Measurements from ENCODE around the gene NFAT5.
"Not testable (repeated sequence)": the region's sequence is repeated elsewhere in the genome, so short reads cannot be mapped to it uniquely, and the experiment has no call there.

NFAT5 gene

GRCh38 chr16:69554495-69554894 is 11.3 kb upstream of the NFAT5 start:
- TF ChIP-seq CTCF (IDR thresholded peaks at IDR 0.05; ENCODE audit: borderline replicate concordance, control extremely low read depth, extremely low read depth, insufficient read depth, missing control alignments): no peak
- DNase-seq (ENCODE audit: low spot score): no peak
- in situ Hi-C loops (cut with MboI; ENCODE audit: low sequenced_read_pairs, unreplicated experiment): no loop called here

- TF ChIP-seq CTCF (IDR thresholded peaks at IDR 0.05; ENCODE audit: borderline replicate concordance, control extremely low read depth, extremely low read depth, insufficient read depth, missing control alignments): no peak
Observed at GRCh38 chr16:69555437-69555836, 10.3 kb upstream of the NFAT5 start.

GRCh38 chr16:69555867-69556266 is 9.9 kb upstream of the NFAT5 start:
- TF ChIP-seq CTCF (IDR thresholded peaks at IDR 0.05; ENCODE audit: borderline replicate concordance, control extremely low read depth, extremely low read depth, insufficient read depth, missing control alignments): no peak
- in situ Hi-C loops (cut with MboI; ENCODE audit: low sequenced_read_pairs, unreplicated experiment): no loop called here

More at GRCh38 chr16:69555437-69555836, 10.3 kb upstream of the NFAT5 start:
- in situ Hi-C loops (cut with MboI; ENCODE audit: low sequenced_read_pairs, unreplicated experiment): no loop called here
- DNase-seq (ENCODE audit: low spot score): no peak

GRCh38 chr16:69559164-69559563 is 6.6 kb upstream of the NFAT5 start:
- no peak for DNase-seq (ENCODE audit: low spot score)

More at GRCh38 chr16:69555867-69556266, 9.9 kb upstream of the NFAT5 start:
- DNase-seq (ENCODE audit: low spot score): no peak

GRCh38 chr16:69561367-69561766 is 4.4 kb upstream of the NFAT5 start:
- DNase-seq (ENCODE audit: low spot score): not testable (repeated sequence)
- in situ Hi-C loops (cut with MboI; ENCODE audit: low sequenced_read_pairs, unreplicated experiment): loop anchor here (10.0 kb wide), 1 partner anchor 167 kb away; no protein-coding TSS in a partner anchor

More at GRCh38 chr16:69559164-69559563, 6.6 kb upstream of the NFAT5 start:
- in situ Hi-C loops (cut with MboI; ENCODE audit: low sequenced_read_pairs, unreplicated experiment): no loop called here
- TF ChIP-seq CTCF (IDR thresholded peaks at IDR 0.05; ENCODE audit: borderline replicate concordance, control extremely low read depth, extremely low read depth, insufficient read depth, missing control alignments): no peak

- in situ Hi-C loops (cut with MboI; ENCODE audit: low sequenced_read_pairs, unreplicated experiment): loop anchor here (10.0 kb wide), 1 partner anchor 167 kb away; no protein-coding TSS in a partner anchor
- DNase-seq (ENCODE audit: low spot score): no peak
- TF ChIP-seq CTCF (IDR thresholded peaks at IDR 0.05; ENCODE audit: borderline replicate concordance, control extremely low read depth, extremely low read depth, insufficient read depth, missing control alignments): no peak
Observed at GRCh38 chr16:69561901-69562300, 3.9 kb upstream of the NFAT5 start.

DNA sequence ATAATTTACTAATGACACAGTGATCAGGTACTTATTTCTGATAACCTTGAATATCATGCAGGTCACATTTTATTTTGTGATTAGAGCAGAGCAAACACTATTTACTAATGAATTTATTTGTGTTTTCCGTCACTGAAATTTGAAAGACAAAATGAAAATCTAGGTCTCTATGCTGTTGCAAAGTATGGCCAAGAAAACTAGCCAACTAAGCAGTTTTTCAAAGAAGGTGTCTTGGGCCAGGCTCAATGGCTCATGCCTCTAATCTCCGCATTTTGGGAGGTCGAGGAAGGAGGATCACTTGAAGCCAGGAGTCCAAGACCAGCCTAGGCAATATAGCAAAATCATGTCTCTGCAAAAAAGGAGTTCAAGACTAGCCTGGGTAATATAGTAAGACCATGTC is 3.0 kb upstream of the NFAT5 start:
- no peak for TF ChIP-seq CTCF (IDR thresholded peaks at IDR 0.05; ENCODE audit: borderline replicate concordance, control extremely low read depth, extremely low read depth, insufficient read depth, missing control alignments)
- no peak for DNase-seq (ENCODE audit: low spot score)
- in situ Hi-C loops (cut with MboI; ENCODE audit: low sequenced_read_pairs, unreplicated experiment): loop anchor here (10.0 kb wide), 1 partner anchor 168 kb away; no protein-coding TSS in a partner anchor
